HepG2 (cell line): ENCODE measurements around the gene ANKRD12. TPM values are rescaled to one million over a fixed set of nuclear protein-coding genes. Genes with fewer than 3 reads are reported as not detected.
A peak's percentile ranks its signal among the peaks of the same experiment; 100 is the strongest.

ENCODE experiments used
- AHR ChIP-seq: IDR thresholded peaks from 2 replicates; pipeline ENCODE4 v1.6.1; 2018; ENCODE audit warnings: missing genetic modification reagents, missing compliant biosample characterization
- ATF5 ChIP-seq: sonication (generic); formaldehyde crosslinking; IDR thresholded peaks from 2 replicates; pipeline ENCODE4 v1.4.0; 2020; ENCODE audit warnings: mild to moderate bottlenecking, low read depth, missing genetic modification reagents
- CC2D1A ChIP-seq: sonication (generic); formaldehyde crosslinking; IDR thresholded peaks from 2 replicates; pipeline ENCODE4 v1.8.1; 2023; ENCODE audit warnings: mild to moderate bottlenecking, missing genetic modification reagents
- CCAR2 ChIP-seq: fragments of 200-400 bp; formaldehyde crosslinking; optimal IDR thresholded peaks from 2 replicates; pipeline ENCODE3; 2018; ENCODE audit warnings: low read depth, mild to moderate bottlenecking, low read length, moderate library complexity
- ETS1 ChIP-seq: sonication (generic); formaldehyde crosslinking; IDR thresholded peaks from 2 replicates; pipeline ENCODE4 v1.4.0; 2020; ENCODE audit warnings: missing genetic modification reagents
- GPN1 ChIP-seq: sonication (generic); formaldehyde crosslinking; IDR thresholded peaks from 2 replicates; pipeline ENCODE4 v1.5.1; 2020; ENCODE audit warnings: missing genetic modification reagents, borderline replicate concordance
- HBP1 ChIP-seq: IDR thresholded peaks from 2 replicates; pipeline ENCODE4 v1.6.1; 2016; ENCODE audit warnings: low read depth, control low read depth
- IKZF5 ChIP-seq: IDR thresholded peaks from 2 replicates; pipeline ENCODE4 v1.6.1; 2018; ENCODE audit warnings: missing genetic modification reagents, mild to moderate bottlenecking, missing compliant biosample characterization
- KDM3A ChIP-seq: IDR thresholded peaks from 2 replicates; pipeline ENCODE4 v1.6.1; 2018; ENCODE audit warnings: low read depth, missing compliant biosample characterization
- NCOA2 ChIP-seq: sonication (generic); formaldehyde crosslinking; IDR thresholded peaks from 2 replicates; pipeline ENCODE4 v1.8.0; 2022; ENCODE audit warnings: inconsistent platforms
- ONECUT2 ChIP-seq: sonication (generic); formaldehyde crosslinking; IDR thresholded peaks from 2 replicates; pipeline ENCODE4 v1.4.0; 2020; ENCODE audit warnings: missing genetic modification reagents
- PHB2 ChIP-seq: fragments of 450-650 bp; IDR thresholded peaks from 2 replicates; pipeline ENCODE4 v1.6.1; 2018; ENCODE audit not compliant: partially characterized antibody
- PLSCR1 ChIP-seq: sonication (generic); formaldehyde crosslinking; IDR thresholded peaks from 2 replicates; pipeline ENCODE4 v1.5.0; 2020; ENCODE audit warnings: missing genetic modification reagents, mild to moderate bottlenecking, borderline replicate concordance
- REL ChIP-seq: sonication (generic); formaldehyde crosslinking; conservative IDR thresholded peaks from 2 replicates; pipeline ENCODE4 v1.8.0; 2022; ENCODE audit warnings: mild to moderate bottlenecking, missing genetic modification reagents, moderate library complexity
- TCF7 ChIP-seq: sonication (generic); IDR thresholded peaks from 2 replicates; pipeline ENCODE4 v1.6.1; 2016; ENCODE audit warnings: antibody characterized with exemption, low read depth
- TP53 ChIP-seq: sonication (generic); formaldehyde crosslinking; conservative IDR thresholded peaks from 2 replicates; pipeline ENCODE4 v1.4.0; 2020; ENCODE audit warnings: missing genetic modification reagents
- ZBTB20 ChIP-seq: sonication (generic); formaldehyde crosslinking; IDR thresholded peaks from 2 replicates; pipeline ENCODE4 v1.8.1; 2023; ENCODE audit warnings: missing genetic modification reagents, low read depth, mild to moderate bottlenecking, borderline replicate concordance
- ZFP62 ChIP-seq: sonication (generic); formaldehyde crosslinking; IDR thresholded peaks from 2 replicates; pipeline ENCODE4 v1.4.0; 2020; ENCODE audit warnings: missing genetic modification reagents
- ZFP90 ChIP-seq: sonication (generic); formaldehyde crosslinking; IDR thresholded peaks from 2 replicates; pipeline ENCODE4 v1.8.0; 2022; ENCODE audit warnings: missing genetic modification reagents, mild to moderate bottlenecking, inconsistent platforms, borderline replicate concordance
- ZNF337 ChIP-seq: sonication (generic); formaldehyde crosslinking; IDR thresholded peaks from 2 replicates; pipeline ENCODE4 v1.5.1; 2020; ENCODE audit warnings: missing genetic modification reagents, low read depth, mild to moderate bottlenecking, borderline replicate concordance
- ZNF772 ChIP-seq: sonication (generic); formaldehyde crosslinking; IDR thresholded peaks from 2 replicates; pipeline ENCODE4 v1.5.0; 2020; ENCODE audit warnings: mild to moderate bottlenecking, missing genetic modification reagents
- ZSCAN5A ChIP-seq: sonication (generic); formaldehyde crosslinking; IDR thresholded peaks from 2 replicates; pipeline ENCODE4 v1.8.0; 2022; ENCODE audit warnings: mild to moderate bottlenecking, missing genetic modification reagents, borderline replicate concordance
- polyA plus RNA-seq, 8 experiments: library from polyadenylated mRNA; depleted of rRNA in 3 of 8; stranded (reverse) in 7 of 8; unstranded in 1 of 8; fragments of >200 nt; fragmentation: Illumina TruSeq in 4 of 8; extraction: Trizol in 4 of 8; gene quantifications; 2 replicates each; pipeline versions ENCODE4 v1.2.1 to v1.2.3, GENCODE V29; 2011 to 2016; ENCODE audit warnings: low read depth in 4 of 8, missing spikeins in 1 of 8, mixed read lengths in 1 of 8; ENCODE audit not compliant: insufficient read depth in 1 of 8
- total RNA-seq, 5 experiments: library from RNA; depleted of rRNA; stranded (reverse); fragments of >200 nt; fragmentation: Illumina TruSeq; extraction: Trizol; gene quantifications; 2 replicates each; pipeline ENCODE4 v1.2.3, GENCODE V29; 2016; ENCODE audit warnings: low read depth in 1 of 5

Gene ANKRD12
- total and polyA plus RNA-seq, 2 of the 13 experiments (the other 11 are each of a cell fraction or from before 2014, with no cell fraction given): 6.0 to 23.2 TPM

- 0 out of 2 replicates have a peak, but pooled peaks have one; percentile 28 for TF ChIP-seq PLSCR1 (CRISPR knock-in tag)
- TF ChIP-seq NCOA2 (CRISPR knock-in tag): no peak
- TF ChIP-seq ETS1 (CRISPR knock-in tag): no peak
- no peak for TF ChIP-seq GPN1 (CRISPR knock-in tag)
- no peak; the same call in 1 of the 2 replicates for TF ChIP-seq ZNF772
- TF ChIP-seq TP53 (CRISPR knock-in tag): no peak
- TF ChIP-seq ZFP90 (CRISPR knock-in tag): peak; percentile 6; the same call in 1 of the 2 replicates
- TF ChIP-seq IKZF5 (CRISPR knock-in tag): peak; percentile 49; the same call in 1 of the 2 replicates
- TF ChIP-seq ZBTB20 (CRISPR knock-in tag): no peak; the same call in 1 of the 2 replicates
- no peak for TF ChIP-seq ATF5 (CRISPR knock-in tag)
- no peak for TF ChIP-seq CC2D1A (CRISPR knock-in tag)
- TF ChIP-seq TCF7: no peak
- no peak for TF ChIP-seq ZFP62 (CRISPR knock-in tag)
- TF ChIP-seq PHB2: no peak
- TF ChIP-seq ONECUT2 (CRISPR knock-in tag): no peak
- TF ChIP-seq ZSCAN5A (CRISPR knock-in tag): peak; percentile 90; the same call in 1 of the 2 replicates
- no peak for TF ChIP-seq CCAR2
- no peak for TF ChIP-seq REL (CRISPR knock-in tag)
- peak; percentile 71 for TF ChIP-seq KDM3A (CRISPR knock-in tag)
- TF ChIP-seq AHR (CRISPR knock-in tag): 0 out of 2 replicates have a peak, but pooled peaks have one; percentile 45
- peak; percentile 59; the same call in 1 of the 2 replicates for TF ChIP-seq ZNF337 (CRISPR knock-in tag)
- TF ChIP-seq HBP1 (CRISPR knock-in tag): no peak; the same call in 1 of the 2 replicates
Measured at GRCh38 chr18:9102508-9103375, 33.8 kb upstream of the ANKRD12 start, which contains the start of gene NDUFV2 (continued).
